Activated B cell treated with CpG ODN at 0.5 μM for 24 hours (primary cell): ENCODE results near the gene CYP39A1. TPM values are rescaled to one million over a fixed set of nuclear protein-coding genes. Genes with fewer than 3 reads are reported as not detected.

Experiments
- ATAC-seq: fragments of 200-7000 bp; cut with Tn5 transposase; one replicate; pipeline ENCODE4 v1.10.0; 2021; ENCODE audit warnings: low read depth, mild to moderate bottlenecking, moderate library complexity
- CTCF ChIA-PET: fragments of 350-600 bp; sonication (Branson Sonifier 250); formaldehyde crosslinking; loops from one replicate; lab custom pipeline; 2021; ENCODE audit warnings: antibody characterized with exemption; lab: Charles Lee
- POLR2A ChIA-PET: fragments of 350-600 bp; sonication (Branson Sonifier 250); formaldehyde crosslinking; loops from one replicate; lab custom pipeline; 2021; ENCODE audit warnings: antibody characterized with exemption; lab: Charles Lee
- DNase-seq: peaks from one replicate; pipeline ENCODE4 v3.0.0; 2022
- H3K27ac Mint-ChIP-seq: one replicate; pipeline ENCODE4 v1.8.0; 2020; ENCODE audit warnings: mixed read lengths
- H3K27me3 Mint-ChIP-seq: one replicate; pipeline ENCODE4 v1.8.0; 2021; ENCODE audit warnings: mixed read lengths
- H3K36me3 Mint-ChIP-seq: one replicate; pipeline ENCODE4 v1.8.0; 2021; ENCODE audit warnings: low read depth, mixed read lengths
- H3K4me1 Mint-ChIP-seq: one replicate; pipeline ENCODE4 v1.8.0; 2021; ENCODE audit warnings: mixed read lengths
- H3K4me3 Mint-ChIP-seq: one replicate; pipeline ENCODE4 v1.8.0; 2020; ENCODE audit warnings: mild to moderate bottlenecking, mixed read lengths
- H3K9me3 Mint-ChIP-seq: one replicate; pipeline ENCODE4 v1.8.0; 2020; ENCODE audit warnings: mixed read lengths
- CTCF ChIP-seq: fragments of 200-600 bp; IDR thresholded peaks from one replicate; pipeline ENCODE4 v1.8.0; 2022; ENCODE audit warnings: antibody characterized with exemption, mild to moderate bottlenecking
- intact Hi-C: fragments of 100-400 bp; cut with micrococcal nuclease; formaldehyde crosslinking; loops from one replicate; pipeline ENCODE4 v1.15.1; 2024
- total RNA-seq: library from RNA; stranded (reverse); gene quantifications from 2 replicates; pipeline ENCODE4 v1.2.3, GENCODE V29; 2022

The CYP39A1 gene
- total RNA-seq, 1 donor from 2014 or later: not detected

GRCh38 chr6:46629691-46630090, 22.9 kb downstream of the CYP39A1 start:
- H3K36me3 Mint-ChIP-seq: no peaks in the 10 kb centered on the region
- no peak overlapping the region for H3K27ac Mint-ChIP-seq
- H3K4me3 Mint-ChIP-seq: no peak overlapping the region
- ChIA-PET CTCF (no interaction called here), POLR2A (no interaction called here)
- H3K9me3 Mint-ChIP-seq: no peaks in the 10 kb centered on the region
- DNase-seq: no peak
- H3K4me1 Mint-ChIP-seq: peaks cover 7% of the 10 kb centered on the region
- no peaks in the 10 kb centered on the region for H3K27me3 Mint-ChIP-seq
- intact Hi-C loops: no loop called here
- no peak for TF ChIP-seq CTCF
- ATAC-seq: no peak

- DNase-seq: no peak
- no peak for TF ChIP-seq CTCF
- Mint-ChIP-seq H3K4me1 (peaks cover 7% of the 10 kb centered on the region), H3K36me3 (no peaks in the 10 kb centered on the region), H3K9me3 (no peaks in the 10 kb centered on the region), H3K27me3 (no peaks in the 10 kb centered on the region), H3K4me3 (no peak overlapping the region), H3K27ac (no peak overlapping the region)
- intact Hi-C loops: no loop called here
- CTCF ChIA-PET: no interaction called here
- POLR2A ChIA-PET: no interaction called here
- no peak for ATAC-seq
Measured at GRCh38 chr6:46628976-46629375, 23.6 kb downstream of the CYP39A1 start.

- intact Hi-C loops: no loop called here
- no peak for DNase-seq
- ATAC-seq: no peak
- H3K27ac Mint-ChIP-seq: no peak overlapping the region
- H3K4me1 Mint-ChIP-seq: peaks cover 7% of the 10 kb centered on the region
- no peaks in the 10 kb centered on the region for H3K27me3 Mint-ChIP-seq
- no peak for TF ChIP-seq CTCF
- no peak overlapping the region for H3K4me3 Mint-ChIP-seq
- H3K36me3 Mint-ChIP-seq: no peaks in the 10 kb centered on the region
- CTCF ChIA-PET: no interaction called here
- H3K9me3 Mint-ChIP-seq: no peaks in the 10 kb centered on the region
- POLR2A ChIA-PET: no interaction called here
Measured at GRCh38 chr6:46628498-46628897, 24.1 kb downstream of the CYP39A1 start.

GRCh38 chr6:46626976-46627375, 25.6 kb downstream of the CYP39A1 start:
- intact Hi-C loops: loop anchor here (1.0 kb wide), 4 partner anchors 208 to 697 kb away; no protein-coding TSS in a partner anchor
- DNase-seq (no peak), ATAC-seq (no peak)
- H3K9me3 Mint-ChIP-seq: no peaks in the 10 kb centered on the region
- ChIA-PET POLR2A (no interaction called here), CTCF (interaction anchor here (1.6 kb wide), 1 partner anchor 217 kb away, joined by 6 read pairs; no protein-coding TSS in a partner anchor)
- TF ChIP-seq CTCF: no peak
- H3K27me3 Mint-ChIP-seq: peaks cover 4% of the 10 kb centered on the region
- no peak overlapping the region for H3K27ac Mint-ChIP-seq
- no peak overlapping the region for H3K4me3 Mint-ChIP-seq
- no peaks in the 10 kb centered on the region for H3K36me3 Mint-ChIP-seq
- peaks cover 7% of the 10 kb centered on the region for H3K4me1 Mint-ChIP-seq

- H3K36me3 Mint-ChIP-seq: no peaks in the 10 kb centered on the region
- intact Hi-C loops: loop anchor here (1.0 kb wide), 4 partner anchors 207 to 696 kb away; no protein-coding TSS in a partner anchor
- peaks cover 7% of the 10 kb centered on the region for H3K4me1 Mint-ChIP-seq
- H3K9me3 Mint-ChIP-seq: no peaks in the 10 kb centered on the region
- TF ChIP-seq CTCF: no peak
- ChIA-PET CTCF (interaction anchor here (1.6 kb wide), 1 partner anchor 216 kb away, joined by 6 read pairs; no protein-coding TSS in a partner anchor), POLR2A (no interaction called here)
- no peak overlapping the region for H3K4me3 Mint-ChIP-seq
- ATAC-seq (peak; percentile 54), DNase-seq (no peak)
- peaks cover 4% of the 10 kb centered on the region for H3K27me3 Mint-ChIP-seq
- H3K27ac Mint-ChIP-seq: no peak overlapping the region
Measured at GRCh38 chr6:46626228-46626909, 26.2 kb downstream of the CYP39A1 start.
